ENCODE results near the gene KCNAB3. TPM values are rescaled to one million over a fixed set of nuclear protein-coding genes. Genes with fewer than 3 reads are reported as not detected.

Gene KCNAB3
- polyA plus RNA-seq, 1 donor from 2014 or later: 5.6 TPM

DNA sequence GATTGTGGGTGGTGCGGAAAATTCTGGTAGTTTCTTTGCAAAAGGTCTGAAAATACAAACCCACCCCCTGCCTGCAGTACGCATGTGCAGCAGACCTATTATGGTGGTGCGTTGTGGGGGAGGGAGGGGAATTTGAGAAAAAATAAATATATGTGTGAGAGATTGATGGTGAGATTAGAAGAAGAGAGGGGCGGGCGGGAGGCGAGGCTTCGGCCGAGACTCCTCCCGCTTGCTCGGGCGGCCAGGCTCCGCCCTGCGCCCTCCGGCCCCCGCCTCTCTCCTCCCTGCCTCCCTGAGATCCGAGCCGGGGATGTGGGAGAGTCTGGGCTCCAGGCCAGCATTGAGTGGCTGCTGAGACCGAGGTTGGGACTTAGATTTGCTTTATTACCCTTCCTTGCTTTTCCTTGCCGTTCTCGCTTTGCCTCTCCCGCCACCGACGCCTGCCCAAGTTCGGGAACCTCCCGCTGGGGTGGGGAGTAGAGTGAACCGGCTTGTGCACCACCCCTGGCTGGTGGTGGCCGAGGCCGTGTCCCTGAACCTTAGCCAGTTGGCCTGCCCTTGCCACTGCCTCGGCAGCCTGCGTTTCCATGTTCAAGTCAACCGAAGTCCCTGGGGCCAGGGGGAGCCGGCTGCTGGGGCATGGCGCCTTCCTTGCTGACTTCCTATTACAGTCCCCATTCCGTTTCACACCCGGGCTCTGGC is 42.0 kb downstream of the KCNAB3 start:
- peak overlapping the region; percentile 69 for H3K4me2 ChIP-seq (ENCODE audit: low read length)
- peak overlapping the region; percentile 100 for H3K4me3 ChIP-seq (ENCODE audit: low read length)
- H4K20me1 ChIP-seq (ENCODE audit: insufficient read depth): no peaks in the 10 kb centered on the region
- peak overlapping the region; percentile 99 for H3K27ac ChIP-seq (ENCODE audit: low read length)
- peaks cover 62% of the 10 kb centered on the region for H3K79me2 ChIP-seq (replicated peaks; ENCODE audit: insufficient read depth, low read length)
- H3K9ac ChIP-seq (ENCODE audit: low read length): peak overlapping the region; percentile 100
- H3K9me2 ChIP-seq (ENCODE audit: insufficient read depth, low read length): no peaks in the 10 kb centered on the region
- peak; percentile 51 for TF ChIP-seq EP300 (conservative IDR thresholded peaks at IDR 0.05; ENCODE audit: poor library complexity, severe bottlenecking)
- TF ChIP-seq, protein P1, sequence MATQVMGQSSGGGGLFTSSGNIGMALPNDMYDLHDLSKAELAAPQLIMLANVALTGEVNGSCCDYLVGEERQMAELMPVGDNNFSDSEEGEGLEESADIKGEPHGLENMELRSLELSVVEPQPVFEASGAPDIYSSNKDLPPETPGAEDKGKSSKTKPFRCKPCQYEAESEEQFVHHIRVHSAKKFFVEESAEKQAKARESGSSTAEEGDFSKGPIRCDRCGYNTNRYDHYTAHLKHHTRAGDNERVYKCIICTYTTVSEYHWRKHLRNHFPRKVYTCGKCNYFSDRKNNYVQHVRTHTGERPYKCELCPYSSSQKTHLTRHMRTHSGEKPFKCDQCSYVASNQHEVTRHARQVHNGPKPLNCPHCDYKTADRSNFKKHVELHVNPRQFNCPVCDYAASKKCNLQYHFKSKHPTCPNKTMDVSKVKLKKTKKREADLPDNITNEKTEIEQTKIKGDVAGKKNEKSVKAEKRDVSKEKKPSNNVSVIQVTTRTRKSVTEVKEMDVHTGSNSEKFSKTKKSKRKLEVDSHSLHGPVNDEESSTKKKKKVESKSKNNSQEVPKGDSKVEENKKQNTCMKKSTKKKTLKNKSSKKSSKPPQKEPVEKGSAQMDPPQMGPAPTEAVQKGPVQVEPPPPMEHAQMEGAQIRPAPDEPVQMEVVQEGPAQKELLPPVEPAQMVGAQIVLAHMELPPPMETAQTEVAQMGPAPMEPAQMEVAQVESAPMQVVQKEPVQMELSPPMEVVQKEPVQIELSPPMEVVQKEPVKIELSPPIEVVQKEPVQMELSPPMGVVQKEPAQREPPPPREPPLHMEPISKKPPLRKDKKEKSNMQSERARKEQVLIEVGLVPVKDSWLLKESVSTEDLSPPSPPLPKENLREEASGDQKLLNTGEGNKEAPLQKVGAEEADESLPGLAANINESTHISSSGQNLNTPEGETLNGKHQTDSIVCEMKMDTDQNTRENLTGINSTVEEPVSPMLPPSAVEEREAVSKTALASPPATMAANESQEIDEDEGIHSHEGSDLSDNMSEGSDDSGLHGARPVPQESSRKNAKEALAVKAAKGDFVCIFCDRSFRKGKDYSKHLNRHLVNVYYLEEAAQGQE (IDR thresholded peaks at IDR 0.05; ENCODE audit: borderline replicate concordance): no peak
- TF ChIP-seq TAF1 (IDR thresholded peaks at IDR 0.05; ENCODE audit: low read depth): peak; percentile 7
- TF ChIP-seq SMC3 (conservative IDR thresholded peaks at IDR 0.05; ENCODE audit: poor library complexity): no peak
- TF ChIP-seq MXI1 (conservative IDR thresholded peaks at IDR 0.05; ENCODE audit: poor library complexity, severe bottlenecking): peak; percentile 62
- TF ChIP-seq POLR2AphosphoS5 (IDR thresholded peaks at IDR 0.05): peak; percentile 72
- TF ChIP-seq EZH2 (IDR thresholded peaks at IDR 0.05; ENCODE audit: borderline replicate concordance, insufficient read depth, low read length, poor library complexity, severe bottlenecking): no peak
- no peak for TF ChIP-seq RAD21 (conservative IDR thresholded peaks at IDR 0.05)
- TF ChIP-seq CTCF (IDR thresholded peaks at IDR 0.05; ENCODE audit: poor library complexity, severe bottlenecking): no peak
- peak overlapping the region; percentile 48 for H2AFZ ChIP-seq (ENCODE audit: low read depth, low read length)
- H3K27me3 ChIP-seq (ENCODE audit: insufficient read depth, low read depth, low read length): no peaks in the 10 kb centered on the region
- peaks cover 10% of the 10 kb centered on the region for H3F3A ChIP-seq (ENCODE audit: insufficient read depth, low read length, poor library complexity, severe bottlenecking)
- H3K9me3 ChIP-seq (ENCODE audit: low read length): no peaks in the 10 kb centered on the region
- no peaks in the 10 kb centered on the region for H3K36me3 ChIP-seq (ENCODE audit: insufficient read depth, low read length)

- H3K79me2 ChIP-seq (replicated peaks; ENCODE audit: insufficient read depth, low read length): peaks cover 61% of the 10 kb centered on the region
- no peak overlapping the region for H2AFZ ChIP-seq (ENCODE audit: low read depth, low read length)
- H4K20me1 ChIP-seq (ENCODE audit: insufficient read depth): no peaks in the 10 kb centered on the region
- H3K36me3 ChIP-seq (ENCODE audit: insufficient read depth, low read length): no peaks in the 10 kb centered on the region
- H3F3A ChIP-seq (ENCODE audit: insufficient read depth, low read length, poor library complexity, severe bottlenecking): peaks cover 12% of the 10 kb centered on the region
- H3K9ac ChIP-seq (ENCODE audit: low read length): peak overlapping the region; percentile 100
- H3K9me3 ChIP-seq (ENCODE audit: low read length): no peaks in the 10 kb centered on the region
- H3K4me3 ChIP-seq (ENCODE audit: low read length): peak overlapping the region; percentile 100
- H3K27ac ChIP-seq (ENCODE audit: low read length): peak overlapping the region; percentile 99
- no peak for TF ChIP-seq MXI1 (conservative IDR thresholded peaks at IDR 0.05; ENCODE audit: poor library complexity, severe bottlenecking)
- TF ChIP-seq EP300 (conservative IDR thresholded peaks at IDR 0.05; ENCODE audit: poor library complexity, severe bottlenecking): peak; percentile 83
- peak; percentile 61 for TF ChIP-seq TAF1 (IDR thresholded peaks at IDR 0.05; ENCODE audit: low read depth)
- peak; percentile 56 for TF ChIP-seq SMC3 (conservative IDR thresholded peaks at IDR 0.05; ENCODE audit: poor library complexity)
- TF ChIP-seq POLR2AphosphoS5 (IDR thresholded peaks at IDR 0.05): peak; percentile 64
- TF ChIP-seq, protein P1 (IDR thresholded peaks at IDR 0.05; ENCODE audit: borderline replicate concordance): peak; percentile 70
- no peak for TF ChIP-seq EZH2 (IDR thresholded peaks at IDR 0.05; ENCODE audit: borderline replicate concordance, insufficient read depth, low read length, poor library complexity, severe bottlenecking)
- TF ChIP-seq CTCF (IDR thresholded peaks at IDR 0.05; ENCODE audit: poor library complexity, severe bottlenecking): peak; percentile 51
- TF ChIP-seq RAD21 (conservative IDR thresholded peaks at IDR 0.05): peak; percentile 45
- H3K9me2 ChIP-seq (ENCODE audit: insufficient read depth, low read length): no peaks in the 10 kb centered on the region
- peak overlapping the region; percentile 93 for H3K4me2 ChIP-seq (ENCODE audit: low read length)
- H3K27me3 ChIP-seq (ENCODE audit: insufficient read depth, low read depth, low read length): no peaks in the 10 kb centered on the region
Measured at GRCh38 chr17:7887038-7887481, 42.6 kb downstream of the KCNAB3 start.
